K562 (cell line): ENCODE measurements around the gene ID2. TPM values are rescaled to one million over a fixed set of nuclear protein-coding genes. Genes with fewer than 3 reads are reported as not detected.
A peak's percentile ranks its signal among the peaks of the same experiment; 100 is the strongest.

Source experiments
- ATAC-seq: fragments of 200-7000 bp; cut with Tn5 transposase; 3 replicates; pipeline ENCODE4 v1.9.1; 2020; ENCODE audit warnings: moderate library complexity
- BruUV-seq: library from RNA; stranded (reverse); fragments of 400-500 nt; replicated peaks from 2 replicates; lab custom pipeline; 2021; lab: Mats Ljungman, UMichigan
- CTCF ChIA-PET: fragments of 300-600 bp; formaldehyde crosslinking; extraction: SDS; loops from one replicate; lab custom pipeline; 2021; ENCODE audit warnings: low intra/inter-chr PET ratio; lab: Yijun Ruan, JAX
- POLR2A ChIA-PET: fragments of 300-600, 350-650 bp; sonication (Branson Sonifier 250); formaldehyde crosslinking; extraction: SDS; loops from one replicate; lab custom pipeline; 2021; ENCODE audit warnings: antibody characterized with exemption, inconsistent platforms; lab: Yijun Ruan, JAX
- DNase-seq, 4 experiments: peaks; one replicate each; pipeline versions ENCODE4 v3.0.0 to v3.0.0-alpha.2; 2011 to 2018; ENCODE audit warnings: low spot score in 3 of 4, mixed read lengths in 3 of 4; ENCODE audit errors: extremely low read depth in 1 of 4
- FAIRE-seq: peaks from 2 replicates; lab custom pipeline; 2011; peaks lifted over from hg19 to GRCh38; lab: Jason Lieb, UNC
- H2AFZ ChIP-seq: 2 replicates; pipeline ENCODE4 v1.6.0; 2011; ENCODE audit warnings: low read depth, low read length, control low read depth, inconsistent platforms
- H3K27ac ChIP-seq: fragments of 200-600 bp; 3 replicates; pipeline ENCODE4 v1.8.0; 2011; ENCODE audit warnings: low read depth, mild to moderate bottlenecking, control low read depth, inconsistent platforms, low read length, moderate library complexity, mixed read lengths; ENCODE audit errors: extremely low read depth
- H3K27me3 ChIP-seq, 2 experiments: fragments of 300-600 bp in 1 of 2; 2 replicates in 1 of 2; 3 replicates in 1 of 2; pipeline versions ENCODE4 v1.6.0 to v1.8.0; 2011; ENCODE audit warnings: inconsistent platforms in 2 of 2, low read length in 2 of 2, mild to moderate bottlenecking in 1 of 2, mixed read lengths in 1 of 2, moderate library complexity in 1 of 2; ENCODE audit not compliant: control insufficient read depth in 2 of 2, insufficient read depth in 2 of 2
- H3K36me3 ChIP-seq: fragments of 300-600 bp; 3 replicates; pipeline ENCODE4 v1.8.0; 2011; ENCODE audit warnings: mild to moderate bottlenecking, low read length, inconsistent platforms; ENCODE audit not compliant: control insufficient read depth, insufficient read depth
- H3K4me1 ChIP-seq, 2 experiments: fragments of 200-600 bp in 1 of 2; replicated peaks in 1 of 2; 2 replicates in 1 of 2; 3 replicates in 1 of 2; pipeline versions ENCODE4 v1.5.1 to v1.8.0; 2011; ENCODE audit warnings: inconsistent platforms in 2 of 2, low read length in 2 of 2, mild to moderate bottlenecking in 1 of 2, mixed read lengths in 1 of 2, moderate library complexity in 1 of 2; ENCODE audit not compliant: control insufficient read depth in 2 of 2, insufficient read depth in 2 of 2
- H3K4me2 ChIP-seq: 2 replicates; pipeline ENCODE4 v1.6.1; 2011; ENCODE audit warnings: low read length, control low read depth, inconsistent platforms, mixed read lengths; ENCODE audit not compliant: insufficient read depth
- H3K4me3 ChIP-seq: fragments of 200-600 bp; sonication (generic), shearing (Covaris generic); 2 replicates; pipeline ENCODE4 v1.5.1; 2016; ENCODE audit warnings: control low read depth, inconsistent platforms
- H3K79me2 ChIP-seq: fragments of 200-600 bp; 3 replicates; pipeline ENCODE4 v1.8.0; 2011; ENCODE audit warnings: low read length, inconsistent platforms; ENCODE audit not compliant: control insufficient read depth, insufficient read depth
- H3K9ac ChIP-seq, 2 experiments: 2 replicates each; pipeline versions ENCODE4 v1.6.0 to v1.6.1; 2011; ENCODE audit warnings: low read depth in 2 of 2, low read length in 2 of 2, control low read depth in 1 of 2, inconsistent platforms in 1 of 2, mild to moderate bottlenecking in 1 of 2, mixed read lengths in 1 of 2; ENCODE audit not compliant: insufficient read depth in 1 of 2
- H3K9me1 ChIP-seq: one replicate; pipeline ENCODE4 v1.6.0; 2011; ENCODE audit warnings: inconsistent platforms, mild to moderate bottlenecking, low read length, moderate library complexity; ENCODE audit not compliant: control insufficient read depth, insufficient read depth
- H3K9me3 ChIP-seq: replicated peaks from 2 replicates; pipeline ENCODE4 v1.5.1; 2011; ENCODE audit warnings: low read depth, low read length, inconsistent platforms; ENCODE audit not compliant: control insufficient read depth, insufficient read depth
- H4K20me1 ChIP-seq: replicated peaks from 2 replicates; pipeline ENCODE4 v1.6.1; 2011; ENCODE audit warnings: low read length, inconsistent platforms, mixed read lengths; ENCODE audit not compliant: control insufficient read depth, insufficient read depth
- JUND ChIP-seq, 2 experiments: IDR thresholded peaks; 2 replicates in 1 of 2; 3 replicates in 1 of 2; pipeline ENCODE4 v1.6.1; 2011; ENCODE audit warnings: borderline replicate concordance in 2 of 2, low read depth in 2 of 2, low read length in 2 of 2, improper control_type of control experiment in 1 of 2, missing biosample characterization in 1 of 2, missing genetic modification characterization in 1 of 2, missing genetic modification reagents in 1 of 2
- MYC ChIP-seq, 2 experiments: fragments of 250-450 bp in 1 of 2; sonication (Bioruptor Pico) in 1 of 2; IDR thresholded peaks; 2 replicates each; pipeline versions ENCODE4 v1.5.1 to v1.6.1; 2012 to 2021; ENCODE audit warnings: low read depth in 2 of 2, borderline replicate concordance in 1 of 2, improper control_type of control experiment in 1 of 2, low read length in 1 of 2, mild to moderate bottlenecking in 1 of 2, moderate library complexity in 1 of 2
- NR2C2 ChIP-seq, 2 experiments: fragments of 200-800 bp in 1 of 2; sonication (Bioruptor generic) in 1 of 2; sonication (generic) in 1 of 2; formaldehyde crosslinking in 1 of 2; IDR thresholded peaks; 2 replicates each; pipeline versions ENCODE4 v1.6.1 to v1.8.0; 2016 to 2022; ENCODE audit warnings: mild to moderate bottlenecking in 1 of 2, missing compliant biosample characterization in 1 of 2, missing genetic modification characterization in 1 of 2, missing genetic modification reagents in 1 of 2
- SMARCC2 ChIP-seq: fragments of 450-650 bp; IDR thresholded peaks from 2 replicates; pipeline ENCODE4 v1.6.1; 2017; ENCODE audit warnings: antibody characterized with exemption, moderate library complexity, mild to moderate bottlenecking, low read depth
- ZNF121 ChIP-seq: sonication (generic); formaldehyde crosslinking; conservative IDR thresholded peaks from 2 replicates; pipeline ENCODE4 v1.8.0; 2022; ENCODE audit warnings: missing genetic modification reagents
- WGBS: fragments of 100-300 bp; shearing (Covaris generic); methylation state at CpG from one replicate; pipeline ENCODE4 v1.1.6; 2016; ENCODE audit warnings: low coverage, mixed read lengths; ENCODE audit not compliant: insufficient coverage; ENCODE audit errors: missing lambda C conversion rate; 5-methylcytosine and 5-hydroxymethylcytosine counted together
- in situ Hi-C: fragments of 300-500 bp; cut with MboI; formaldehyde crosslinking; loops from 4 replicates; pipeline ENCODE4 v1.15.0; 2018; ENCODE audit warnings: inconsistent platforms, mixed read lengths
- intact Hi-C: fragments of 100-400 bp; cut with micrococcal nuclease; formaldehyde crosslinking; loops from 2 replicates; pipeline ENCODE4 v1.14.2; 2022
- polyA plus RNA-seq, 8 experiments: library from polyadenylated mRNA; depleted of rRNA in 4 of 8; stranded (reverse) in 5 of 8; unstranded in 3 of 8; fragments of >200 nt; fragmentation: Nextera tagmentation in 2 of 8; fragmentation: Illumina TruSeq in 1 of 8; extraction: Ambion mirVana in 2 of 8; extraction: Trizol in 1 of 8; gene quantifications; 2 replicates each; pipeline versions ENCODE4 v1.2.1 to v1.2.3, GENCODE V29; 2011 to 2014; ENCODE audit warnings: inconsistent platforms in 1 of 8, missing spikeins in 1 of 8
- total RNA-seq, 7 experiments: library from RNA; depleted of rRNA in 6 of 7; stranded (reverse); fragments of >200 nt in 6 of 7; fragmentation: Illumina TruSeq in 2 of 7; extraction: Trizol in 2 of 7; gene quantifications; 2 replicates each; pipeline versions ENCODE4 v1.2.1 to v1.2.3, GENCODE V29; 2011 to 2021; ENCODE audit warnings: low replicate concordance in 1 of 7

The ID2 gene
- total and polyA plus RNA-seq, 9 of the 15 experiments (the other 6 are each of a cell fraction or from before 2014, with no cell fraction given), result 8.0 to 35.7 (median 16.6) TPM

- no peak overlapping the region for H3K9ac ChIP-seq
- 20% methylated on average over 4 of the region's 6 CpGs for WGBS
- H3K9me1 ChIP-seq, result no peaks in the 10 kb centered on the region
- H3K79me2 ChIP-seq, result no peaks in the 10 kb centered on the region
- CTCF ChIA-PET, result no interaction called here
- ATAC-seq (no peak), FAIRE-seq (no peak), DNase-seq (no peak)
- H3K36me3 ChIP-seq, result no peaks in the 10 kb centered on the region
- intact Hi-C loops, result no loop called here
- no peaks in the 10 kb centered on the region for H3K9me3 ChIP-seq
- no peaks in the 10 kb centered on the region for H4K20me1 ChIP-seq
- H3K27me3 ChIP-seq, result peaks cover 0 to 16% of the 10 kb centered on the region in 2 experiments; a peak in 2 of 5 replicates
- H3K4me2 ChIP-seq, result no peak overlapping the region
- H3K4me1 ChIP-seq, result peaks cover 10% of the 10 kb centered on the region in 2 experiments; a peak in 4 of 5 replicates
- in situ Hi-C loops, result no loop called here
- no TSS peak for BruUV-seq
- TF ChIP-seq SMARCC2 (no peak), JUND (IDR thresholded peaks at IDR 0.05; ENCODE audit: borderline replicate concordance, low read depth, low read length) (no peak), JUND (tag; IDR thresholded peaks at IDR 0.05; ENCODE audit: borderline replicate concordance, low read depth, low read length) (no peak), MYC (IDR thresholded peaks at IDR 0.05; ENCODE audit: low read depth, low read length) (no peak), MYC (CRISPR knock-in tag; IDR thresholded peaks at IDR 0.05; ENCODE audit: borderline replicate concordance, low read depth) (no peak)
- H3K27ac ChIP-seq, result no peak overlapping the region
- H3K4me3 ChIP-seq, result no peak overlapping the region
- POLR2A ChIA-PET, result interaction anchor here (0.8 kb wide), 1 partner anchor 11 kb away, joined by 3 read pairs; no protein-coding TSS in a partner anchor
- H2AFZ ChIP-seq, result no peak overlapping the region
Observed at GRCh38 chr2:8654041-8654440, 27.8 kb upstream of the ID2 start.

- in situ Hi-C loops, result no loop called here
- H3K36me3 ChIP-seq, result no peaks in the 10 kb centered on the region
- H3K9me3 ChIP-seq, result no peaks in the 10 kb centered on the region
- no peak for TF ChIP-seq NR2C2 (CRISPR knock-in tag; IDR thresholded peaks at IDR 0.05)
- TF ChIP-seq NR2C2 (tag; IDR thresholded peaks at IDR 0.05), result no peak
- TF ChIP-seq ZNF121 (CRISPR knock-in tag), result peak; percentile 61
- TF ChIP-seq, all 486 proteins: peak for 1
- Histone ChIP-seq H3K9ac (no peak overlapping the region), H3K4me1 (peaks cover 10 to 15% of the 10 kb centered on the region in 2 experiments; a peak in 4 of 5 replicates), H3K9me1 (no peaks in the 10 kb centered on the region), H2AFZ (no peak overlapping the region), H3K27ac (no peak overlapping the region), H3K4me2 (no peak overlapping the region), H3K27me3 (peaks cover 0 to 16% of the 10 kb centered on the region in 2 experiments; a peak in 2 of 5 replicates), H4K20me1 (no peaks in the 10 kb centered on the region), H3K79me2 (no peaks in the 10 kb centered on the region), H3K4me3 (no peak overlapping the region)
- CTCF ChIA-PET, result no interaction called here
- FAIRE-seq (no peak), ATAC-seq (no peak), DNase-seq (no peak)
- BruUV-seq, result no TSS peak
- intact Hi-C loops, result no loop called here
- POLR2A ChIA-PET, result no interaction called here
Observed at GRCh38 chr2:8654483-8654882, 27.4 kb upstream of the ID2 start.
